Mesenchymal stem cell (in vitro differentiated cells and primary cell): ENCODE measurements around the gene GLDC.

ENCODE experiments used
- DNase-seq: peaks from one replicate; pipeline ENCODE4 v3.0.0-alpha.2; 2013
- H2AFZ ChIP-seq: one replicate; pipeline ENCODE4 v1.6.1; 2013; ENCODE audit warnings: low read depth, mild to moderate bottlenecking, control low read depth, inconsistent platforms, low read length, moderate library complexity
- H2AK5ac ChIP-seq: 2 replicates; pipeline ENCODE4 v1.6.1; 2013; ENCODE audit warnings: low read length, moderate library complexity, mild to moderate bottlenecking, inconsistent platforms; ENCODE audit not compliant: severe bottlenecking
- H2BK120ac ChIP-seq: one replicate; pipeline ENCODE4 v1.6.1; 2013; ENCODE audit warnings: low read depth, mild to moderate bottlenecking, inconsistent platforms, low read length, moderate library complexity
- H2BK12ac ChIP-seq, 2 experiments: one replicate each; pipeline ENCODE4 v1.6.1; 2013; ENCODE audit warnings: inconsistent platforms in 2 of 2, low read length in 2 of 2, mild to moderate bottlenecking in 2 of 2, moderate library complexity in 2 of 2, control low read depth in 1 of 2
- H2BK15ac ChIP-seq: one replicate; pipeline ENCODE4 v1.6.1; 2013; ENCODE audit warnings: mild to moderate bottlenecking, low read depth, inconsistent platforms; ENCODE audit not compliant: poor library complexity, severe bottlenecking
- H2BK5ac ChIP-seq: 2 replicates; pipeline ENCODE4 v1.6.1; 2013; ENCODE audit warnings: low read depth, mild to moderate bottlenecking, low read length, control low read depth, inconsistent platforms; ENCODE audit not compliant: poor library complexity, severe bottlenecking
- H3K14ac ChIP-seq, 2 experiments: one replicate each; pipeline ENCODE4 v1.6.1; 2013; ENCODE audit warnings: inconsistent platforms in 2 of 2, low read length in 2 of 2, control low read depth in 1 of 2, mild to moderate bottlenecking in 1 of 2, moderate library complexity in 1 of 2
- H3K18ac ChIP-seq, 2 experiments: one replicate each; pipeline ENCODE4 v1.6.1; 2013; ENCODE audit warnings: inconsistent platforms in 2 of 2, low read length in 2 of 2, control low read depth in 1 of 2, low read depth in 1 of 2, mild to moderate bottlenecking in 1 of 2
- H3K23ac ChIP-seq, 2 experiments: one replicate each; pipeline ENCODE4 v1.6.1; 2013; ENCODE audit warnings: inconsistent platforms in 2 of 2, low read length in 2 of 2, mild to moderate bottlenecking in 2 of 2, moderate library complexity in 2 of 2, control low read depth in 1 of 2
- H3K27ac ChIP-seq: 2 replicates; pipeline ENCODE4 v1.5.1; 2013; ENCODE audit warnings: mild to moderate bottlenecking, moderate library complexity, low read length, control low read depth, inconsistent platforms; ENCODE audit not compliant: poor library complexity, severe bottlenecking
- H3K27me3 ChIP-seq, 2 experiments: 2 replicates each; pipeline versions ENCODE4 v1.6.1 to v1.7.0; 2013; ENCODE audit warnings: low read length in 2 of 2, mild to moderate bottlenecking in 2 of 2, moderate library complexity in 2 of 2, control low read depth in 1 of 2, inconsistent platforms in 1 of 2; ENCODE audit not compliant: control insufficient read depth in 1 of 2, insufficient read depth in 1 of 2
- H3K36me3 ChIP-seq, 2 experiments: 2 replicates each; pipeline versions ENCODE4 v1.6.1 to v1.7.0; 2013; ENCODE audit warnings: low read length in 2 of 2, control low read depth in 1 of 2, inconsistent platforms in 1 of 2, low read depth in 1 of 2, mild to moderate bottlenecking in 1 of 2; ENCODE audit not compliant: insufficient read depth in 2 of 2, control insufficient read depth in 1 of 2
- H3K4ac ChIP-seq, 2 experiments: one replicate each; pipeline ENCODE4 v1.6.1; 2013; ENCODE audit warnings: inconsistent platforms in 2 of 2, low read length in 2 of 2, mild to moderate bottlenecking in 2 of 2, moderate library complexity in 2 of 2, control low read depth in 1 of 2, low read depth in 1 of 2
- H3K4me1 ChIP-seq: 2 replicates; pipeline ENCODE4 v1.6.1; 2013; ENCODE audit warnings: low read depth, low read length, control low read depth; ENCODE audit not compliant: control insufficient read depth, insufficient read depth
- H3K4me2 ChIP-seq: 2 replicates; pipeline ENCODE4 v1.6.1; 2013; ENCODE audit warnings: low read length, mild to moderate bottlenecking, inconsistent platforms; ENCODE audit not compliant: poor library complexity, severe bottlenecking
- H3K4me3 ChIP-seq, 2 experiments: 2 replicates each; pipeline versions ENCODE4 v1.5.1 to v1.7.0; 2013; ENCODE audit warnings: low read length in 2 of 2, mild to moderate bottlenecking in 2 of 2, control low read depth in 1 of 2, low read depth in 1 of 2; ENCODE audit not compliant: insufficient read depth in 1 of 2
- H3K79me1 ChIP-seq: replicated peaks from 2 replicates; pipeline ENCODE4 v1.6.1; 2013; ENCODE audit warnings: mild to moderate bottlenecking, control low read depth, low read length, inconsistent platforms; ENCODE audit not compliant: poor library complexity, severe bottlenecking
- H3K9ac ChIP-seq: 2 replicates; pipeline ENCODE4 v1.7.0; 2013; ENCODE audit warnings: mild to moderate bottlenecking, low read length, moderate library complexity
- H3K9me3 ChIP-seq: 2 replicates; pipeline ENCODE4 v1.7.0; 2013; ENCODE audit warnings: mild to moderate bottlenecking, low read length; ENCODE audit not compliant: control insufficient read depth
- H4K8ac ChIP-seq: one replicate; pipeline ENCODE4 v1.6.1; 2013; ENCODE audit warnings: inconsistent platforms, mild to moderate bottlenecking, low read length, moderate library complexity
- H4K91ac ChIP-seq: one replicate; pipeline ENCODE4 v1.6.1; 2013; ENCODE audit warnings: mild to moderate bottlenecking, low read length, inconsistent platforms
- WGBS: methylation state at CpG from one replicate; pipeline ENCODE4 v1.1.7; 2013; ENCODE audit warnings: mixed read lengths; 5-methylcytosine and 5-hydroxymethylcytosine counted together

The GLDC gene

DNA sequence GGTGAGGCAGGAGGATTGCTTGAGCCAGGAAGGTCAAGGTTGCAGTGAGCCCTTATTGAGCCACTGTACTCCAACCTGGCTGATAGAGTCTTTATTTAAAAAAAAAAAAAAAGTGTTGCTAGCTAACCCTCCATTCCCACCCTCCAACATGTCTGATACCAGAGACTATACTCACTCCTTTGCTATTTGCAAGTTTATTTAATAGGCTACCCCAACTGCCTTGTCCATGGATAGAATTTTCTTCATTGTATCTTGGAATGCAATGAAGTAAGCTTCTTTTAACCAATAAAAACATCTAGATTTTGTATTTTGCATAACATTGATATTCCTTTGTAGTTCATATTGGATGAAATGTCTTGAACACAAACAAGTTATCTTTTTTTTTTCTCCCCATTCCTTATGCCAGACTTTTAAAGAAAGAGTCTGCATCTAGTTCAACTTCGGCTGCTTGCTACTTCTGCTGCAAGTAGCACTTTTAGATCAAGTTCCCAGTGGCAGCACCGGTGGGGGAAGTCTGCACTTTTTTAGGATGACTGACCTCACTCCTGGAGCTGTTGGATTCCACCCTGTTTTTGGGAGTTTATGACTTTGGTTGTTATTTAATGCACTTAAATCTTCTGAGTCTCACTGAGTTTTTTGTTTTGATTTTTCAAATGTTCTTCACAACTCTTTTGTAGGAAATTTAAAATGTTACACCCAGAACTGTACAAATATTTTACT lies 120.0 kb downstream of the GLDC start:
- Histone ChIP-seq H4K91ac (no peak overlapping the region), H2BK5ac (no peak overlapping the region), H2AFZ (no peak overlapping the region), H3K27ac (no peak overlapping the region), H3K18ac (no peak overlapping the region), H4K8ac (no peak overlapping the region), H3K9ac (peak overlapping the region; percentile 30), H3K4me3 (no peak overlapping the region), H2BK12ac (no peak overlapping the region), H3K36me3 (peaks cover 9 to 29% of the 10 kb centered on the region in 2 experiments), H3K4me2 (no peak overlapping the region), H3K14ac (no peak overlapping the region), H3K9me3 (peaks cover 14% of the 10 kb centered on the region), H2BK120ac (no peak overlapping the region), H3K23ac (no peak overlapping the region), H2BK15ac (no peak overlapping the region), H3K4me1 (no peaks in the 10 kb centered on the region), H3K4ac (no peak overlapping the region), H2AK5ac (no peak overlapping the region), H3K27me3 (no peaks in the 10 kb centered on the region), H3K79me1 (no peaks in the 10 kb centered on the region)
- peak; percentile 14 for DNase-seq
- 72% methylated on average over 2 of the region's 2 CpGs for WGBS

DNA sequence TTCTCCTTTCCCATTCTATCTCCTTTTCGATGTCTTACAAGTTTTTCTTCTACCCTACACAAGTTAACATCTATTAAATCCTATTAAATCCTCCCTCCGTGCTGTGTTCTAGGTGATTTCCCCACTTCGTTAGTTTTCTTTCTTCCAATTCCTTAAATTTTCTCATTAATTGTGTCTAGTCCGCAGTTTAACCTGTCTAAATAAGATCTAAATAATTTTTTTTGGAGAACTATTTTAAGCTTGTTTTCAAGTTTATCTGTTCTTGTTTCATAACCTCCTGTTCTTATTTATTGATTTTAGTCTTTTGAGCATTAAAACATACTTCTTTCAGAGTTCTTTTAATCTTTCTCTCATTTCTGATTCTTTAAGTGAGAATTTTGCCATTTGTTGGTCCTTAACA lies 123.3 kb downstream of the GLDC start:
- Histone ChIP-seq H3K4me2 (no peak overlapping the region), H3K4me3 (no peak overlapping the region), H3K79me1 (no peaks in the 10 kb centered on the region), H4K91ac (no peak overlapping the region), H3K4me1 (no peaks in the 10 kb centered on the region), H2BK15ac (no peak overlapping the region), H3K36me3 (peaks cover 12 to 45% of the 10 kb centered on the region in 2 experiments), H4K8ac (no peak overlapping the region), H3K4ac (no peak overlapping the region), H3K27ac (no peak overlapping the region), H3K18ac (no peak overlapping the region), H3K27me3 (no peaks in the 10 kb centered on the region), H2AK5ac (no peak overlapping the region), H3K9me3 (peaks cover 14% of the 10 kb centered on the region), H2BK120ac (no peak overlapping the region), H2BK12ac (no peak overlapping the region), H3K9ac (no peak overlapping the region), H2AFZ (no peak overlapping the region), H3K14ac (no peak overlapping the region), H2BK5ac (peak overlapping the region; percentile 8), H3K23ac (no peak overlapping the region)
- DNase-seq, result no peak
- 93% methylated on average over 3 of the region's 4 CpGs for WGBS

DNA sequence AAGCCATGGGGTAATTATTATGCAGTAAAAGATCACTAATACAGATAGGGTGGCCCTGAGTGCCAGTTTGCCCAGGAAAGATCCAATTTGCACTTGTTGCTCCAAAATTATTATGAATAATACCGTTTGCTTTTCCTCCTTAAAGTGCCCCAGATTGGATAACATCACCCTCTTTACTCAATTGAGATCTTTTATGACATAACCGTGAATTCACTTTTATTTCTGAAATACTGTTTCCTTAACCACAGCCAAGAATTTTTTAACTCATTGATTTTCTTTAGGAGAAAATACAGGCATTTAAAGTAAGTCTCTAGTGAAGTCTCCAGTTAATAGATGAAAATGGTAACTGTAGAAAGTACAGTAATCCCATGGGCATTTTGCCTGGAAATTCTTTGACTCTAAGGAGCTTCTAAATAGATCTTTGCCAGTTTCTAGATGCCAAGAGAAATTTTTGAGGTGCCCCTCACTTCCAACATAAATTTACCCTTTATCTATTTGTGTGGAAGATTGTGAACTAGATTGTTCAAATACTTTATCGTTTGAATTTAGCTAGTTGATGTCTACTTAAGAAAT lies 133.4 kb downstream of the GLDC start:
- Histone ChIP-seq H2BK15ac (no peak overlapping the region), H3K9me3 (no peaks in the 10 kb centered on the region), H2BK12ac (no peak overlapping the region), H3K4me2 (no peak overlapping the region), H2AK5ac (no peak overlapping the region), H3K4me3 (no peak overlapping the region), H4K91ac (no peak overlapping the region), H3K23ac (no peak overlapping the region), H4K8ac (no peak overlapping the region), H3K4me1 (no peaks in the 10 kb centered on the region), H3K36me3 (peaks cover 8 to 74% of the 10 kb centered on the region in 2 experiments), H2AFZ (no peak overlapping the region), H3K27me3 (no peaks in the 10 kb centered on the region), H2BK5ac (no peak overlapping the region), H3K27ac (no peak overlapping the region), H3K18ac (no peak overlapping the region), H3K9ac (no peak overlapping the region), H3K79me1 (peaks cover 8% of the 10 kb centered on the region), H3K4ac (no peak overlapping the region), H2BK120ac (no peak overlapping the region), H3K14ac (no peak overlapping the region)
- WGBS, result 100% methylated on average over 2 of the region's 3 CpGs
- no peak for DNase-seq

DNA sequence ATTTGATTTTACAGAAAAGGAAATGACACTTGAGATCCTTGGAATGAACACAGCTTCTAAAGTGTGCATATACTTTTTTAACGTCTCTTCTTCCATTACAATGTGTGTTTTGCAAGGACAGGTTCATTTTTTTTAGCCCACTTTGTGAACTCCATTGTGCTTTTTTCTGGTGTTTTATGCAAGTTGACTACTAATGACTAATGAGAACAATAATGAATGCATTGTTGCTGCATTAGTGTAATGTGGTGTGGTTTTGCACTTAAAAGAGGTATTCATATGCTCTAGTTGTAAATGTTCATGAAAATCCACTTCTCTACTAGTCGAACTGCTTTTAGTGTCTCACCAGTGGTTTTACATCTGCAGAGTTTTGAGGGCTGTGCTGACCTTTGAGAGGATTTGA lies 139.0 kb downstream of the GLDC start:
- no peak overlapping the region for H2BK120ac ChIP-seq
- no peak overlapping the region for H3K14ac ChIP-seq
- no peaks in the 10 kb centered on the region for H3K27me3 ChIP-seq
- no peak overlapping the region for H3K4me3 ChIP-seq
- peaks cover 10 to 92% of the 10 kb centered on the region in 2 experiments for H3K36me3 ChIP-seq
- H4K91ac ChIP-seq, result no peak overlapping the region
- H3K9me3 ChIP-seq, result no peaks in the 10 kb centered on the region
- H3K18ac ChIP-seq, result no peak overlapping the region
- no peak overlapping the region for H4K8ac ChIP-seq
- no peak overlapping the region for H3K9ac ChIP-seq
- H3K27ac ChIP-seq, result no peak overlapping the region
- no peak overlapping the region for H2AFZ ChIP-seq
- no peak overlapping the region for H3K4ac ChIP-seq
- peaks cover 19% of the 10 kb centered on the region for H3K79me1 ChIP-seq
- whole genome bisulfite sequencing, result 42% methylated on average over 1 of the region's 2 CpGs
- no peak overlapping the region for H3K4me2 ChIP-seq
- H3K23ac ChIP-seq, result no peak overlapping the region
- DNase-seq, result peak; percentile 39
- H3K4me1 ChIP-seq, result no peaks in the 10 kb centered on the region
- H2BK15ac ChIP-seq, result no peak overlapping the region
- H2BK12ac ChIP-seq, result no peak overlapping the region
- no peak overlapping the region for H2AK5ac ChIP-seq
- no peak overlapping the region for H2BK5ac ChIP-seq
